Fibroblast of mammary gland (primary cell): ENCODE data around the gene HOXA7.

Experiments
- DNase-seq: peaks from one replicate; pipeline ENCODE4 v3.0.0-alpha.2; 2010; ENCODE audit warnings: low read depth
- H3K4me3 ChIP-seq: 2 replicates; pipeline ENCODE4 v1.5.1; 2011; ENCODE audit warnings: low read depth, mild to moderate bottlenecking, low read length, moderate library complexity; ENCODE audit not compliant: control insufficient read depth
- CTCF ChIP-seq: conservative IDR thresholded peaks from 2 replicates; pipeline ENCODE4 v1.5.1; 2011; ENCODE audit warnings: low read depth, low read length, inconsistent platforms; ENCODE audit not compliant: control insufficient read depth, insufficient read depth

The HOXA7 gene

GRCh38 chr7:27172823-27173510 lies 16.5 kb upstream of the HOXA7 start:
- H3K4me3 ChIP-seq: peak overlapping the region; percentile 60
- no peak for TF ChIP-seq CTCF
- peak; percentile 71 for DNase-seq

- peak overlapping the region; percentile 60 for H3K4me3 ChIP-seq
- TF ChIP-seq CTCF: no peak
- peak; percentile 45 for DNase-seq
These were observed 15.9 kb upstream of the HOXA7 start for GRCh38 chr7:27172315-27172774.

GRCh38 chr7:27171637-27172314 lies 15.3 kb upstream of the HOXA7 start:
- H3K4me3 ChIP-seq: peak overlapping the region; percentile 60
- DNase-seq: peak; percentile 41
- TF ChIP-seq CTCF: no peak

- DNase-seq: peak; percentile 30
- H3K4me3 ChIP-seq: peak overlapping the region; percentile 60
- TF ChIP-seq CTCF: no peak
These were observed 14.8 kb upstream of the HOXA7 start for GRCh38 chr7:27171325-27171636.

- no peak for TF ChIP-seq CTCF
- peak overlapping the region; percentile 60 for H3K4me3 ChIP-seq
- peak; percentile 20 for DNase-seq
These were observed 14.2 kb upstream of the HOXA7 start for GRCh38 chr7:27170426-27171324.

GRCh38 chr7:27169658-27170425 lies 13.4 kb upstream of the HOXA7 start:
- TF ChIP-seq CTCF: no peak
- DNase-seq: peak; percentile 51

More at GRCh38 chr7:27169658-27170425, 13.4 kb upstream of the HOXA7 start:
- peak overlapping the region; percentile 60 for H3K4me3 ChIP-seq
